LoVo (cell line): ENCODE data around the gene HEMK1.

Source experiments
- DNase-seq: peaks from one replicate; pipeline ENCODE4 v3.0.0-alpha.2; 2016; ENCODE audit warnings: low spot score

HEMK1 gene

GRCh38 chr3:50645378-50645777 lies 76.1 kb downstream of the HEMK1 start:
- DNase-seq = no peak
